Natural killer cell (primary cell): ENCODE data around the gene ZKSCAN1. TPM values are rescaled to one million over a fixed set of nuclear protein-coding genes. Genes with fewer than 3 reads are reported as not detected.

Experiments
- ATAC-seq, 3 donors: fragments of 150-1000 bp in 2 of 3; fragments of 200-7000 bp in 1 of 3; cut with Tn5 transposase; 1 replicate in 1 of 3; 2 replicates in 2 of 3; pipeline ENCODE4 v1.10.0; 2021; ENCODE audit warnings: mild to moderate bottlenecking in 2 of 3, moderate library complexity in 2 of 3
- DNase-seq, 2 donors: peaks; one replicate each; pipeline versions ENCODE4 v3.0.0 to v3.0.0-alpha.2; 2013 to 2021; ENCODE audit warnings: mixed read lengths in 1 of 2
- H3K27ac ChIP-seq: one replicate; pipeline ENCODE4 v1.5.1; 2013; ENCODE audit warnings: mild to moderate bottlenecking, low read length
- H3K27me3 ChIP-seq: one replicate; pipeline ENCODE4 v1.6.1; 2013; ENCODE audit warnings: low read length; ENCODE audit not compliant: control insufficient read depth, insufficient read depth
- H3K36me3 ChIP-seq: one replicate; pipeline ENCODE4 v1.6.1; 2013; ENCODE audit warnings: low read length; ENCODE audit not compliant: control insufficient read depth, insufficient read depth
- H3K4me1 ChIP-seq: one replicate; pipeline ENCODE4 v1.6.1; 2013; ENCODE audit warnings: low read length; ENCODE audit not compliant: control insufficient read depth, insufficient read depth
- H3K4me3 ChIP-seq: one replicate; pipeline ENCODE4 v1.5.1; 2013; ENCODE audit warnings: low read length
- H3K9me3 ChIP-seq: one replicate; pipeline ENCODE4 v1.6.1; 2013; ENCODE audit warnings: low read length; ENCODE audit not compliant: control insufficient read depth, insufficient read depth
- H3K27ac Mint-ChIP-seq, 2 donors: one replicate each; pipeline ENCODE4 v1.8.0; 2022; ENCODE audit warnings: mild to moderate bottlenecking in 2 of 2, mixed read lengths in 2 of 2, moderate library complexity in 1 of 2
- H3K27me3 Mint-ChIP-seq, 2 donors: one replicate each; pipeline ENCODE4 v1.8.0; 2022; ENCODE audit warnings: low read depth in 2 of 2, mixed read lengths in 2 of 2
- H3K36me3 Mint-ChIP-seq: one replicate; pipeline ENCODE4 v1.8.0; 2022; ENCODE audit warnings: mixed read lengths
- H3K4me1 Mint-ChIP-seq, 2 donors: one replicate each; pipeline ENCODE4 v1.8.0; 2022; ENCODE audit warnings: mixed read lengths in 2 of 2
- H3K4me3 Mint-ChIP-seq: one replicate; pipeline ENCODE4 v1.8.0; 2022; ENCODE audit warnings: mild to moderate bottlenecking, moderate library complexity, mixed read lengths
- H3K9me3 Mint-ChIP-seq, 2 donors: one replicate each; pipeline ENCODE4 v1.8.0; 2022; ENCODE audit warnings: mixed read lengths in 2 of 2
- WGBS: methylation state at CpG from one replicate; pipeline ENCODE4 v1.1.7; 2013; ENCODE audit warnings: missing lambda C conversion rate; ENCODE audit not compliant: insufficient coverage; 5-methylcytosine and 5-hydroxymethylcytosine counted together
- intact Hi-C: fragments of 100-400 bp; cut with micrococcal nuclease; formaldehyde crosslinking; loops from one replicate; pipeline ENCODE4 v1.14.2; 2022
- total RNA-seq, 4 donors: library from RNA; stranded (reverse); fragments of 120-200 nt in 1 of 4; gene quantifications; one replicate each; pipeline versions ENCODE4 v1.2.3 to v1.2.4, GENCODE V29; 2013 to 2022
- TF ChIP-seq, protein P1 (sequence below): fragments of 200-600 bp; IDR thresholded peaks from one replicate; pipeline ENCODE4 v1.8.0; 2022; ENCODE audit warnings: antibody characterized with exemption

The ZKSCAN1 gene
- total RNA-seq, 3 donors from 2014 or later (not counting 1 experiment from before 2014, with no cell fraction given) = 57.6 to 62.5 (median 60.8) TPM

DNA sequence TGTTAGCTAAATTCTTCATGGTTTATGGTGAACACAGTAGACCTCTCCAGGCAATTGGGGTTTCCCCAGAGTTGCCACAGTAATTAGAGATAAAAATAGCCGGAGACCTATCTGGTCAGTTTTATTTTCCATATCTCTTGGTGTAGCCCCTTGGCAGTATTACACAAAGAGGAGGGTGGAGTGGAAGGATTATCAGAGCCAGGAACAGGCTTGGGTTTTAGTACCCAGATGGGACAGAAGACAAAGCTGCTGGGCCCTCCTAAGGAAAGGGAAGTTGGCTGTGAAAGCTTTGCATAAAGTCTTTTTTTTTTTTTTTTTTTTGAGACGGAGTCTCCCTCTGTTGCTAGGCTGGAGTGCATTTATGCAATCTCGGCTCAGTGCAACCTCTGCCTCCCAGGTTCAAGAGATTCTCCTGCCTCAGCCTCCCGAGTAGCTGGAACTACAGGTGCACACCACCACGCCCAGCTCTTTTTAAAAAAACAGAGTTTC, 43.9 kb downstream of the ZKSCAN1 start:
- intact Hi-C loops = loop anchor here (10.0 kb wide), 1 partner anchor 144 kb away; the partner anchor contains the start of gene TRIM4
- H3K36me3 ChIP-seq = peaks cover 39% of the 10 kb centered on the region
- no peaks in the 10 kb centered on the region for H3K36me3 Mint-ChIP-seq

DNA sequence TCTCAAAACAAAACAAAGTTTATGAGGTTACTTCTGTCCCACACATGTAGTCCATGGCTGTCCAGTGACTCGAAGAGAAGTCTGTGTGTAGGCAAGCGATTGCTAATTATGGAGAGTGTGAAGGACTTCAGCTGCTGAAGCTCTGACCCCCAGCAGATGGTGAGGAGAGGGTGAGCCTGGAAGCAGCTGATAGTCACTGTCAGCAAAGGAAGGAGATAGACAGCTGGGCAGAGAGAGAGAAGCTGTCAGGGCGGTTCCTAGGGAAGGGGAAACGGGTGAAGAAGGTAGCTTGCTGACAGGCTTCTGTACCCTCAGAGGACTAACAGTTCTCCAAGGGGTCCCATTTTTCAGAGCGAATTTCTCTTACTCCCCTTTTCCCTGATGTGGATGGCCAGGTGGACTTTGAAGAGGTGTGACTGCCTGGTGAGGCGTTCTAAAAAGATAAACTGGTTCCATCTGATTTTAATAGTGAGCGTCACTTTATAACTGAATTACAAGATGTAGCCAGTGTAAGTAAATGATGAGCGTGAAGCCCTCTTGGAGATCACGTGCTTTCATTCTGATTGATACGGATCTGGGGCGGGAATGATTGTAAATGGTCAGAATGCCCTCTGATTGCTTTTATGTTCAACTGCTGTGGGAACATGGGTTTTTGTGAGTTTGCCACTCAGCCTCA, 46.3 kb downstream of the ZKSCAN1 start:
- WGBS = 99% methylated on average over 10 of the region's 11 CpGs
- Mint-ChIP-seq H3K27me3 (no peaks in the 10 kb centered on the region), H3K36me3 (no peaks in the 10 kb centered on the region), H3K9me3 (no peaks in the 10 kb centered on the region), H3K4me1 (no peaks in the 10 kb centered on the region), H3K27ac (peak overlapping the region in 1 of 2 donors; percentile 63), H3K4me3 (no peak overlapping the region)
- Histone ChIP-seq H3K9me3 (no peaks in the 10 kb centered on the region), H3K4me3 (no peak overlapping the region), H3K27me3 (no peaks in the 10 kb centered on the region), H3K36me3 (peaks cover 47% of the 10 kb centered on the region), H3K27ac (no peak overlapping the region), H3K4me1 (no peaks in the 10 kb centered on the region)
- intact Hi-C loops = no loop called here
- DNase-seq = no peak
- no peak for ATAC-seq
- TF ChIP-seq, protein P1, sequence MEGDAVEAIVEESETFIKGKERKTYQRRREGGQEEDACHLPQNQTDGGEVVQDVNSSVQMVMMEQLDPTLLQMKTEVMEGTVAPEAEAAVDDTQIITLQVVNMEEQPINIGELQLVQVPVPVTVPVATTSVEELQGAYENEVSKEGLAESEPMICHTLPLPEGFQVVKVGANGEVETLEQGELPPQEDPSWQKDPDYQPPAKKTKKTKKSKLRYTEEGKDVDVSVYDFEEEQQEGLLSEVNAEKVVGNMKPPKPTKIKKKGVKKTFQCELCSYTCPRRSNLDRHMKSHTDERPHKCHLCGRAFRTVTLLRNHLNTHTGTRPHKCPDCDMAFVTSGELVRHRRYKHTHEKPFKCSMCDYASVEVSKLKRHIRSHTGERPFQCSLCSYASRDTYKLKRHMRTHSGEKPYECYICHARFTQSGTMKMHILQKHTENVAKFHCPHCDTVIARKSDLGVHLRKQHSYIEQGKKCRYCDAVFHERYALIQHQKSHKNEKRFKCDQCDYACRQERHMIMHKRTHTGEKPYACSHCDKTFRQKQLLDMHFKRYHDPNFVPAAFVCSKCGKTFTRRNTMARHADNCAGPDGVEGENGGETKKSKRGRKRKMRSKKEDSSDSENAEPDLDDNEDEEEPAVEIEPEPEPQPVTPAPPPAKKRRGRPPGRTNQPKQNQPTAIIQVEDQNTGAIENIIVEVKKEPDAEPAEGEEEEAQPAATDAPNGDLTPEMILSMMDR = no peak

More for the DNA sequence above, 43.9 kb downstream of the ZKSCAN1 start:
- Mint-ChIP-seq H3K9me3 (no peaks in the 10 kb centered on the region), H3K27ac (no peak overlapping the region), H3K27me3 (no peaks in the 10 kb centered on the region), H3K4me3 (no peak overlapping the region), H3K4me1 (no peaks in the 10 kb centered on the region)
- no peak overlapping the region for H3K27ac ChIP-seq
- no peaks in the 10 kb centered on the region for H3K27me3 ChIP-seq
- no peaks in the 10 kb centered on the region for H3K9me3 ChIP-seq
- no peak overlapping the region for H3K4me3 ChIP-seq
- TF ChIP-seq, protein P1 = no peak
- ATAC-seq = no peak
- no peaks in the 10 kb centered on the region for H3K4me1 ChIP-seq
- WGBS = 90% methylated on average over 5 of the region's 5 CpGs
- DNase-seq = no peak

DNA sequence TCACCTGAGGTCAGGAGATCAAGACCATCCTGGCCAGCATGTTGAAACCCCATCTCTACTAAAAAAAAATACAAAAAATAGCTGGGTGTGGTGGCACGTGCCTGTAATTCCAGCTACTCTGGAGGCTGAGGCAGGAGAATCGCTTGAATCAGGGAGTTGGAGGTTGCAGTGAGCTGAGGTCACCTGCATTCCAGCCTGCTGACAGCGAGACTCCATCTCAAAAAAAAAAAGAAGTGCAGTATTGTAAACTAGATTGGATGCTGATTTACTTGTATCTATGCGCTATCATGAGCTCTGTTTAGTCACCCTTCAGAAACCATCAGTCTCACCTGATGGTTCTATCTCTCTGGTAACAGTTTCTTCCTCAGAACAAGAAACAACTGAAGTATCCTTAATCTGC, 48.0 kb downstream of the ZKSCAN1 start:
- Histone ChIP-seq H3K27me3 (no peaks in the 10 kb centered on the region), H3K27ac (no peak overlapping the region), H3K4me1 (no peaks in the 10 kb centered on the region), H3K4me3 (no peak overlapping the region), H3K9me3 (no peaks in the 10 kb centered on the region), H3K36me3 (peaks cover 32% of the 10 kb centered on the region)
- Mint-ChIP-seq H3K4me1 (no peaks in the 10 kb centered on the region), H3K9me3 (no peaks in the 10 kb centered on the region), H3K27me3 (no peaks in the 10 kb centered on the region), H3K36me3 (no peaks in the 10 kb centered on the region), H3K4me3 (no peak overlapping the region), H3K27ac (no peak overlapping the region)
- DNase-seq (no peak), ATAC-seq (no peak)
- TF ChIP-seq, protein P1 = no peak
- intact Hi-C loops = no loop called here
- WGBS = 96% methylated on average over 4 of the region's 4 CpGs

DNA sequence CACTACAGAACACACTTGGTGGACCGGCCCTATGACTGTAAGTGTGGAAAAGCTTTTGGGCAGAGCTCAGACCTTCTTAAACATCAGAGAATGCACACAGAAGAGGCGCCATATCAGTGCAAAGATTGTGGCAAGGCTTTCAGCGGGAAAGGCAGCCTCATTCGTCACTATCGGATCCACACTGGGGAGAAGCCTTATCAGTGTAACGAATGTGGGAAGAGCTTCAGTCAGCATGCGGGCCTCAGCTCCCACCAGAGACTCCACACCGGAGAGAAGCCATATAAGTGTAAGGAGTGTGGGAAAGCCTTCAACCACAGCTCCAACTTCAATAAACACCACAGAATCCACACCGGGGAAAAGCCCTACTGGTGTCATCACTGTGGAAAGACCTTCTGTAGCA, 48.8 kb downstream of the ZKSCAN1 start:
- no peaks in the 10 kb centered on the region for H3K4me1 ChIP-seq
- peaks cover 29% of the 10 kb centered on the region for H3K36me3 ChIP-seq
- H3K36me3 Mint-ChIP-seq = no peaks in the 10 kb centered on the region
- TF ChIP-seq, protein P1 = no peak
- H3K27ac ChIP-seq = no peak overlapping the region
- no peaks in the 10 kb centered on the region for H3K27me3 ChIP-seq
- intact Hi-C loops = no loop called here
- H3K9me3 ChIP-seq = no peaks in the 10 kb centered on the region
- ATAC-seq (no peak), DNase-seq (no peak)
- no peaks in the 10 kb centered on the region for H3K27me3 Mint-ChIP-seq
- H3K4me1 Mint-ChIP-seq = no peaks in the 10 kb centered on the region
- 95% methylated on average over 7 of the region's 9 CpGs for WGBS
- no peak overlapping the region for H3K4me3 Mint-ChIP-seq
- no peak overlapping the region for H3K27ac Mint-ChIP-seq
- H3K9me3 Mint-ChIP-seq = no peaks in the 10 kb centered on the region
- H3K4me3 ChIP-seq = no peak overlapping the region
